ENCODE results near the gene SLITRK3. TPM values are rescaled to one million over a fixed set of nuclear protein-coding genes. Genes with fewer than 3 reads are reported as not detected.
A peak's percentile ranks its signal among the peaks of the same experiment; 100 is the strongest.

Gene SLITRK3
- total RNA-seq, 1 donor from 2014 or later: 0.87 TPM

GRCh38 chr3:165217739-165218138, 21.6 kb upstream of the SLITRK3 start:
- Mint-ChIP-seq H3K4me3 (no peak overlapping the region), H3K36me3 (no peaks in the 10 kb centered on the region), H3K9me3 (no peaks in the 10 kb centered on the region), H3K4me1 (no peaks in the 10 kb centered on the region), H3K27me3 (ENCODE audit: low read depth) (peaks cover 28% of the 10 kb centered on the region), H3K27ac (no peak overlapping the region)
- DNase-seq (ENCODE audit: low spot score in 2 of 2, unreplicated experiment in 2 of 2): no peak
- no peak for TF ChIP-seq CTCF (IDR thresholded peaks at IDR 0.05; ENCODE audit: unreplicated experiment)

DNA sequence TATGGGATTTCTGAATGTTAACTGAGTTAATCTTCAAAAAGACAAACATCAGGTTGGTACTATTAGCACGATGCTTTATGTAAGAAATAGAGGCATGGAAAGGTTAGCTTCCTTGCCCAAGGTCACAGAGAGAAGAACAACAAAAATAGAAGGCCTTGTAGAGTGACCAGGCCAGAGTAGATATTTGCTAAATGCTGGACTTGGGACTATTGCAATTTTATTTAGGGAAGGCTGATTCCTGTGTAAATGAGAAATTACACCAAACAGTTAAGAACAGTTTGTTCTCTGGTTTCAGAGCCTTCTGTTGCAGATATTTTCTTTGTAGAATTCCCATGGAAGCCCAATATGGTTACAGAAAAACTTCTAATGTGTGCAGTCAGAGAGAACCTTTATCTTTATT, 16.4 kb upstream of the SLITRK3 start:
- DNase-seq (ENCODE audit: low spot score in 2 of 2, unreplicated experiment in 2 of 2): no peak
- TF ChIP-seq CTCF (IDR thresholded peaks at IDR 0.05; ENCODE audit: unreplicated experiment): no peak
- no peaks in the 10 kb centered on the region for H3K36me3 Mint-ChIP-seq
- no peak overlapping the region for H3K4me3 Mint-ChIP-seq
- H3K27me3 Mint-ChIP-seq (ENCODE audit: low read depth): peaks cover 19% of the 10 kb centered on the region
- H3K27ac Mint-ChIP-seq: no peak overlapping the region
- no peaks in the 10 kb centered on the region for H3K4me1 Mint-ChIP-seq
- no peaks in the 10 kb centered on the region for H3K9me3 Mint-ChIP-seq

- no peak for DNase-seq (ENCODE audit: low spot score in 2 of 2, unreplicated experiment in 2 of 2)
- Mint-ChIP-seq H3K9me3 (no peaks in the 10 kb centered on the region), H3K27me3 (ENCODE audit: low read depth) (peaks cover 18% of the 10 kb centered on the region), H3K36me3 (no peaks in the 10 kb centered on the region), H3K4me1 (peaks cover 2% of the 10 kb centered on the region), H3K27ac (no peak overlapping the region), H3K4me3 (no peak overlapping the region)
- no peak for TF ChIP-seq CTCF (IDR thresholded peaks at IDR 0.05; ENCODE audit: unreplicated experiment)
Measured at GRCh38 chr3:165211721-165212120, 15.5 kb upstream of the SLITRK3 start.

- H3K9me3 Mint-ChIP-seq: no peaks in the 10 kb centered on the region
- TF ChIP-seq CTCF (IDR thresholded peaks at IDR 0.05; ENCODE audit: unreplicated experiment): no peak
- H3K27ac Mint-ChIP-seq: no peak overlapping the region
- no peak for DNase-seq (ENCODE audit: low spot score in 2 of 2, unreplicated experiment in 2 of 2)
- peaks cover 7% of the 10 kb centered on the region for H3K4me1 Mint-ChIP-seq
- H3K36me3 Mint-ChIP-seq: no peaks in the 10 kb centered on the region
- H3K27me3 Mint-ChIP-seq (ENCODE audit: low read depth): peaks cover 16% of the 10 kb centered on the region
- no peak overlapping the region for H3K4me3 Mint-ChIP-seq
Measured at GRCh38 chr3:165210727-165211126, 14.5 kb upstream of the SLITRK3 start.

DNA sequence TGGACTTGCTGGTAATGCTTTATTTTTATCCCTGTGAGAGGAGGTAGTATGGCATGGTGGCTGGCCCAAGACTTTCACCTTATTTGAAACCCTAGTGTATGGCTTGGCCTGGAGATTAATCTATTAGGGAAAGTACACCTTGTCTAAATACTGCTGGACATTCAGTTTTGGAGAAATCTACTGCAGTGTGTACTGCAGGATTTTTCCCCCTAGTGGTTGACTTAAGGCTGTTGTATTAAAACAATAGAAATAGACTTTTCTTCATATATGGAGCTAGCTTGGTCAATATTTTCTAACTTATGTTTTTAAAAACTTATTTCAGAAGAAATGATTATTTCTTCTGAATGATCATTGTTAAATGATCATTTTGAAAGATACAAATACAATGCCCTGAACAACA, 13.9 kb upstream of the SLITRK3 start:
- no peak overlapping the region for H3K4me3 Mint-ChIP-seq
- DNase-seq (ENCODE audit: low spot score in 2 of 2, unreplicated experiment in 2 of 2): no peak
- H3K9me3 Mint-ChIP-seq: no peaks in the 10 kb centered on the region
- no peaks in the 10 kb centered on the region for H3K36me3 Mint-ChIP-seq
- peaks cover 15% of the 10 kb centered on the region for H3K27me3 Mint-ChIP-seq (ENCODE audit: low read depth)
- TF ChIP-seq CTCF (IDR thresholded peaks at IDR 0.05; ENCODE audit: unreplicated experiment): peak; percentile 68
- no peak overlapping the region for H3K27ac Mint-ChIP-seq
- H3K4me1 Mint-ChIP-seq: peaks cover 7% of the 10 kb centered on the region
